ENCODE results near the gene CPVL. TPM values are rescaled to one million over a fixed set of nuclear protein-coding genes. Genes with fewer than 3 reads are reported as not detected.

Gene CPVL
- total RNA-seq, 1 donor from 2014 or later = 56.6 TPM

DNA sequence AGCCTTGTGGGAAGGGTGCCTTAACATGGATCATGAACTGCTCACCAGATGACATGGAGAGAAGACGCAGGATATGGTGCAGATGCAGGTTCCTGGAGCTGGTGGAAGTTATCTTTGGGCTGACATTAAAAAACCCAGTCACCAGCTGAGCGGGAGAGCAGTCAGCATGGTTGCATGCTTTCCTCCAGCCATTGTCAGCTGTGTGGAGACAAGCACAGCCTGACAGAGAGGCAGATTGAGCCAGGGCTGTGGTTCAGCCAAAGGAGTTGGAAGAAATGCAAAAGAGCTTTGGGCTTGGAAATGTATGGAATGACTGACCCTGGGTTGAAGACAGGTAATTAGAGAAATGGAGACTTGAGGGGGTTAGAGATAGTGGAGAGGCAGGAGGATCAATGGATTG is 79.7 kb downstream of the CPVL start:
- no peak overlapping the region for H3K4me3 ChIP-seq
- H3K79me2 ChIP-seq (ENCODE audit: low read depth) = no peaks in the 10 kb centered on the region
- TF ChIP-seq EZH2 (IDR thresholded peaks at IDR 0.05) (no peak), EZH2phosphoT487 (IDR thresholded peaks at IDR 0.05) (no peak)
- TF ChIP-seq, protein P1, sequence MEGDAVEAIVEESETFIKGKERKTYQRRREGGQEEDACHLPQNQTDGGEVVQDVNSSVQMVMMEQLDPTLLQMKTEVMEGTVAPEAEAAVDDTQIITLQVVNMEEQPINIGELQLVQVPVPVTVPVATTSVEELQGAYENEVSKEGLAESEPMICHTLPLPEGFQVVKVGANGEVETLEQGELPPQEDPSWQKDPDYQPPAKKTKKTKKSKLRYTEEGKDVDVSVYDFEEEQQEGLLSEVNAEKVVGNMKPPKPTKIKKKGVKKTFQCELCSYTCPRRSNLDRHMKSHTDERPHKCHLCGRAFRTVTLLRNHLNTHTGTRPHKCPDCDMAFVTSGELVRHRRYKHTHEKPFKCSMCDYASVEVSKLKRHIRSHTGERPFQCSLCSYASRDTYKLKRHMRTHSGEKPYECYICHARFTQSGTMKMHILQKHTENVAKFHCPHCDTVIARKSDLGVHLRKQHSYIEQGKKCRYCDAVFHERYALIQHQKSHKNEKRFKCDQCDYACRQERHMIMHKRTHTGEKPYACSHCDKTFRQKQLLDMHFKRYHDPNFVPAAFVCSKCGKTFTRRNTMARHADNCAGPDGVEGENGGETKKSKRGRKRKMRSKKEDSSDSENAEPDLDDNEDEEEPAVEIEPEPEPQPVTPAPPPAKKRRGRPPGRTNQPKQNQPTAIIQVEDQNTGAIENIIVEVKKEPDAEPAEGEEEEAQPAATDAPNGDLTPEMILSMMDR (IDR thresholded peaks at IDR 0.05) = no peak
- no peaks in the 10 kb centered on the region for H3K36me3 ChIP-seq
- no peak overlapping the region for H3K9ac ChIP-seq
- Mint-ChIP-seq H3K36me3 (no peaks in the 10 kb centered on the region), H3K4me3 (no peak overlapping the region), H3K27me3 (ENCODE audit: insufficient read depth, low read depth) (no peaks in the 10 kb centered on the region), H3K4me1 (peaks cover 7% of the 10 kb centered on the region), H3K9me3 (no peaks in the 10 kb centered on the region), H3K27ac (no peak overlapping the region)
- no peak for DNase-seq (ENCODE audit: low spot score)
- H2AFZ ChIP-seq (replicated peaks) = no peak overlapping the region
- no peaks in the 10 kb centered on the region for H3K27me3 ChIP-seq
- H3K4me2 ChIP-seq = no peak overlapping the region
- no peaks in the 10 kb centered on the region for H4K20me1 ChIP-seq (ENCODE audit: low read depth)
- peaks cover 10% of the 10 kb centered on the region for H3K4me1 ChIP-seq
- H3K9me3 ChIP-seq (ENCODE audit: low read depth) = no peaks in the 10 kb centered on the region
- no peak overlapping the region for H3K27ac ChIP-seq
- no peaks in the 10 kb centered on the region for H3F3A ChIP-seq (ENCODE audit: low read depth)

- no peaks in the 10 kb centered on the region for H3F3A ChIP-seq (ENCODE audit: low read depth)
- H3K27me3 ChIP-seq = no peaks in the 10 kb centered on the region
- no peak overlapping the region for H3K27ac ChIP-seq
- no peaks in the 10 kb centered on the region for H3K36me3 ChIP-seq
- Mint-ChIP-seq H3K36me3 (no peaks in the 10 kb centered on the region), H3K4me3 (no peak overlapping the region), H3K27me3 (ENCODE audit: insufficient read depth, low read depth) (no peaks in the 10 kb centered on the region), H3K4me1 (peaks cover 2% of the 10 kb centered on the region), H3K27ac (no peak overlapping the region), H3K9me3 (no peaks in the 10 kb centered on the region)
- H3K79me2 ChIP-seq (ENCODE audit: low read depth) = no peaks in the 10 kb centered on the region
- no peak overlapping the region for H3K4me2 ChIP-seq
- no peak for DNase-seq (ENCODE audit: low spot score)
- H3K9ac ChIP-seq = no peak overlapping the region
- no peak overlapping the region for H2AFZ ChIP-seq (replicated peaks)
- no peaks in the 10 kb centered on the region for H3K9me3 ChIP-seq (ENCODE audit: low read depth)
- H3K4me3 ChIP-seq = no peak overlapping the region
- TF ChIP-seq EZH2 (IDR thresholded peaks at IDR 0.05) = no peak
- TF ChIP-seq, protein P1 (IDR thresholded peaks at IDR 0.05) = no peak
- TF ChIP-seq EZH2phosphoT487 (IDR thresholded peaks at IDR 0.05) = no peak
- H3K4me1 ChIP-seq = peaks cover 4% of the 10 kb centered on the region
- H4K20me1 ChIP-seq (ENCODE audit: low read depth) = no peaks in the 10 kb centered on the region
These were observed 81.0 kb downstream of the CPVL start for GRCh38 chr7:29065181-29065857.

- Mint-ChIP-seq H3K4me1 (no peaks in the 10 kb centered on the region), H3K4me3 (no peak overlapping the region), H3K9me3 (peaks cover 5% of the 10 kb centered on the region), H3K27me3 (ENCODE audit: insufficient read depth, low read depth) (no peaks in the 10 kb centered on the region), H3K27ac (no peak overlapping the region), H3K36me3 (no peaks in the 10 kb centered on the region)
- peaks cover 4% of the 10 kb centered on the region for H3K4me1 ChIP-seq
- no peaks in the 10 kb centered on the region for H3K36me3 ChIP-seq
- H3K9ac ChIP-seq = no peak overlapping the region
- H3K79me2 ChIP-seq (ENCODE audit: low read depth) = no peaks in the 10 kb centered on the region
- DNase-seq (ENCODE audit: low spot score) = no peak
- H3K4me3 ChIP-seq = no peak overlapping the region
- no peak overlapping the region for H3K4me2 ChIP-seq
- H4K20me1 ChIP-seq (ENCODE audit: low read depth) = no peaks in the 10 kb centered on the region
- H3K27me3 ChIP-seq = no peaks in the 10 kb centered on the region
- no peak overlapping the region for H3K27ac ChIP-seq
- H3K9me3 ChIP-seq (ENCODE audit: low read depth) = no peaks in the 10 kb centered on the region
- no peak for TF ChIP-seq EZH2 (IDR thresholded peaks at IDR 0.05)
- TF ChIP-seq, protein P1 (IDR thresholded peaks at IDR 0.05) = no peak
- TF ChIP-seq EZH2phosphoT487 (IDR thresholded peaks at IDR 0.05) = no peak
- H2AFZ ChIP-seq (replicated peaks) = no peak overlapping the region
- no peaks in the 10 kb centered on the region for H3F3A ChIP-seq (ENCODE audit: low read depth)
These were observed 82.5 kb downstream of the CPVL start for GRCh38 chr7:29063872-29064271.

Data from neural progenitor cell (in vitro differentiated cells).